ENCODE results near the gene ARHGAP24.
"Not testable (repeated sequence)": the region's sequence is repeated elsewhere in the genome, so short reads cannot be mapped to it uniquely, and the experiment has no call there.

The ARHGAP24 gene

GRCh38 chr4:85994576-85994975, 519.6 kb downstream of the ARHGAP24 start:
- no peak for DNase-seq (ENCODE audit: extremely low read depth in 1 of 2, low read depth in 1 of 2)

- DNase-seq (ENCODE audit: extremely low read depth in 1 of 2, low read depth in 1 of 2), result no peak
Observed at GRCh38 chr4:85995361-85995760, 520.4 kb downstream of the ARHGAP24 start.

GRCh38 chr4:86001591-86001990, 526.6 kb downstream of the ARHGAP24 start:
- no peak for DNase-seq (ENCODE audit: extremely low read depth in 1 of 2, low read depth in 1 of 2)

- DNase-seq (ENCODE audit: extremely low read depth in 1 of 2, low read depth in 1 of 2), result no peak
Observed at GRCh38 chr4:86004030-86004429, 529.1 kb downstream of the ARHGAP24 start.

GRCh38 chr4:86006057-86006456, 531.1 kb downstream of the ARHGAP24 start:
- no peak for DNase-seq (ENCODE audit: extremely low read depth in 1 of 2, low read depth in 1 of 2)

GRCh38 chr4:86007042-86007441, 532.1 kb downstream of the ARHGAP24 start:
- no peak for DNase-seq (ENCODE audit: extremely low read depth in 1 of 2, low read depth in 1 of 2)

- DNase-seq (ENCODE audit: extremely low read depth in 1 of 2, low read depth in 1 of 2), result no peak
Observed at GRCh38 chr4:86011117-86011516, 536.2 kb downstream of the ARHGAP24 start.

- DNase-seq (ENCODE audit: extremely low read depth in 1 of 2, low read depth in 1 of 2), result no peak
Observed at GRCh38 chr4:86013621-86014020, 538.7 kb downstream of the ARHGAP24 start.

- no peak for DNase-seq (ENCODE audit: extremely low read depth in 1 of 2, low read depth in 1 of 2)
Observed at GRCh38 chr4:86014599-86014998, 539.6 kb downstream of the ARHGAP24 start.

GRCh38 chr4:86015412-86016350, 540.7 kb downstream of the ARHGAP24 start:
- no peak for DNase-seq (ENCODE audit: extremely low read depth in 1 of 2, low read depth in 1 of 2)

GRCh38 chr4:86019362-86019761, 544.4 kb downstream of the ARHGAP24 start:
- no peak for DNase-seq (ENCODE audit: extremely low read depth in 1 of 2, low read depth in 1 of 2)

- no peak for DNase-seq (ENCODE audit: extremely low read depth in 1 of 2, low read depth in 1 of 2)
Observed at GRCh38 chr4:86019906-86020305, 545.0 kb downstream of the ARHGAP24 start.

GRCh38 chr4:86021671-86022070, 546.7 kb downstream of the ARHGAP24 start:
- DNase-seq (ENCODE audit: extremely low read depth in 1 of 2, low read depth in 1 of 2), result not testable (repeated sequence)

GRCh38 chr4:86026720-86027119, 551.8 kb downstream of the ARHGAP24 start:
- no peak for DNase-seq (ENCODE audit: extremely low read depth in 1 of 2, low read depth in 1 of 2)

GRCh38 chr4:86031927-86032326, 557.0 kb downstream of the ARHGAP24 start:
- DNase-seq (ENCODE audit: extremely low read depth in 1 of 2, low read depth in 1 of 2), result no peak

GRCh38 chr4:86032476-86033022, 557.6 kb downstream of the ARHGAP24 start:
- no peak for DNase-seq (ENCODE audit: extremely low read depth in 1 of 2, low read depth in 1 of 2)

- no peak for DNase-seq (ENCODE audit: extremely low read depth in 1 of 2, low read depth in 1 of 2)
Observed at GRCh38 chr4:86033171-86033570, 558.2 kb downstream of the ARHGAP24 start.

GRCh38 chr4:86034616-86035015, 559.7 kb downstream of the ARHGAP24 start:
- DNase-seq (ENCODE audit: extremely low read depth in 1 of 2, low read depth in 1 of 2), result no peak

- no peak for DNase-seq (ENCODE audit: extremely low read depth in 1 of 2, low read depth in 1 of 2)
Observed at GRCh38 chr4:86035688-86036087, 560.7 kb downstream of the ARHGAP24 start.

- no peak for DNase-seq (ENCODE audit: extremely low read depth in 1 of 2, low read depth in 1 of 2)
Observed at GRCh38 chr4:86036736-86037135, 561.8 kb downstream of the ARHGAP24 start.

GRCh38 chr4:86038037-86038436, 563.1 kb downstream of the ARHGAP24 start:
- no peak for DNase-seq (ENCODE audit: extremely low read depth in 1 of 2, low read depth in 1 of 2)
